HG02870 (cell line): ENCODE measurements around the gene MRAP2.
A peak's percentile ranks its signal among the peaks of the same experiment; 100 is the strongest.
"Not testable (repeated sequence)": the region's sequence is repeated elsewhere in the genome, so short reads cannot be mapped to it uniquely, and the experiment has no call there.

Experiments used
- ATAC-seq: cut with Tn5 transposase; IDR thresholded peaks from one replicate; pipeline ENCODE4 v1.9.1; 2021; ENCODE audit warnings: mild to moderate bottlenecking, moderate library complexity; ENCODE audit not compliant: unreplicated experiment

Gene MRAP2

DNA sequence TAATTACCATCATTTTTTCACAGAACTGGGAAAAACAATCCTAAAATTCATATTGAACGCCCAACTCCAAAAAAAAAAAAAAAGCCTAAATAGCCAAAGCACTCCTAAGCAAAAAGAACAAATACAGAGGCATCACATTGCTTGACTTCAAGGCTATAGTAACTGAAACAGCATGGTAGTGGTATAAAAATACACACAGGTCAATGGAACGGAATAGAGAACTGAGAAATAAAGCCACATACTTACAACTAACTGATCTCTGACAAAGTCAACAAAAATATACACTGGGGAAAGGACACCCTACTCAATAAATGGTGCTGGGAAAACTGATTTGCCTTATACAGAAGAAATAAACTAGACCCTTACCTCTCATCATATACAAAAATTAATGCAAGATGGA is 89.6 kb downstream of the MRAP2 start:
- ATAC-seq = peak; percentile 54

DNA sequence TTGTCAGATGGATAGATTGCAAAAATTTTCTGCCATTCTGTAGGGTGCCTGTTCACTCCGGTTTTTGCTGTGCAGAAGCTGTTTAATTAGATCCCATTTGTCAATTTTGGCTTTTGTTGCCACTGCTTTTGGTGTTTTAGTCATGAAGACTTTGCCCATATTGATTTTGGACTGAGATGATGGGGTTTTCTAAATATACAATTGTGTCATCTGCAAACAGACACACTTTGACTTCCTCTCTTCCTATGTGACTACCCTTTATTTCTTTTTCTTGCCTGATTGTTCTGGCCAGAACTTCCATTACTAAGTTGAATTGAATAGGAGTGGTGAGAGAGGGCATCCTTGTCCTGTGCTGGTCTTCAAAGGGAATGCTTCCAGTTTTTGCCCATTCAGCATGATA is 96.0 kb downstream of the MRAP2 start:
- ATAC-seq = not testable (repeated sequence)

DNA sequence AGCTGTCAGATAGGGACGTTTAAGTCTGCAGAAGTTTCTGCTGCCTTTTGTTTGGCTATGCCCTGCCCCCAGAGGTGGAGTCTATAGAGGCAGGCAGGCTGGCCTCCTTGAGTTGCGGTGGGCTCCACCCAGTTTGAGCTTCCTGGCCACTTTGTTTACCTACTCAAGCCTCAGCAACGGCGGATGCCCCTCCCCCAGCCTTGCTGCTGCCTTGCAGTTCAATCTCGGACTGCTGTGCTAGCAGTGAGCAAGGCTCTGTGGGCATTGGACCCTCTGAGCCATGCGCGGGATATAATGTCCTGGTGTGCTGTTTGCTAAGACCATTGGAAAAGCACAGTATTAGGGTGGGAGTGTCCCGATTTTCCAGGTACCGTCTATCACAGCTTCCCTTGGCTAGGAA is 99.8 kb downstream of the MRAP2 start:
- ATAC-seq = not testable (repeated sequence)

DNA sequence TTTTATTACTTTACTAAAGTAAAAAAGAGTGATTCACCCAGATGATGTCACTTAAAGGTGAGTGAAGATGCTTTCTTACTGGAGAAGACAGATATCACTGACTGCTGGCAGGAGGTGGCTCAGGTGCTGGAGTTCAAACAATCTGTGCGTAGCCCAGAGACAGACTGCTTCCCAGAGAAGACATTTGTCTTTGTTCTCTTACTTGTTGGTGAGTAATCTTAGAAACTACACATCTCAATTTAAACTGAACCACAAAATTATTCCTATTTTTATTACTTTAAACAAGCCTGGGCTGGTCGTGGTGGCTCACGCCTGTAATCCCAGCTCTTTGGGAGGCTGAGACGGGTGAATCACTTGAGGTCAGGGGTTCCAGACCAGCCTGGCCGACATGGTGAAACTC is 101.7 kb downstream of the MRAP2 start:
- ATAC-seq = no peak

DNA sequence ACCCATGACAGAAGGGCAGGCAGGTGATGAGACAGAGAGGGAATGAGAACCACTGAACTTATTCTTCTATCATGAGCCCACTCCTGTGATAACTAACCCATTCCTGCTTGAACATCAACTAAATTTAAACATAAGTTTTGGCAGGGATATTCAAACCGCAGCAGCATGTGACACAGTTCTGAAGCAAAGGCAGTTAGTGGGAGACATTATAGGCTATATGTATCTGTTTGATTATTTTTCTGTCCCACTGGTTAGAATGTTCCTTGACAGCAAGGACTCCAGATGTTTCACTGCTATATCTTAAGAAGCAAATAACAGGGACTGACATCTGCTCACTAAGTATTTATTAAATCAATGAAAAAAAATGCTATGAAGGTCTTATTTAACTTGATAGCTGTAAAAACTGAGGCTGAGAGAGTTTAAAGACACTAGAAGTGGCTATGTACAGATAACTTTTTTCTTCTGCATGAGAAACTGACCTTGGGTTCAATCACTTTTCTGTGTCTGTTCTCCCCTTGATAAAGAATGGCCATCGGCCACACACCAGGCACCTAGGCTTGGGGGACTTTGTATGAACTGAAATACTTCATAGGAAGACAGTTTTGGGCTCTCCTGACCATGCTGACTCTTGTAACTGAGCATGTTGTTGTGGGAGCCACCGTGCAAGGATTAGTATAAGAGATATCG is 102.9 kb downstream of the MRAP2 start:
- ATAC-seq = no peak

DNA sequence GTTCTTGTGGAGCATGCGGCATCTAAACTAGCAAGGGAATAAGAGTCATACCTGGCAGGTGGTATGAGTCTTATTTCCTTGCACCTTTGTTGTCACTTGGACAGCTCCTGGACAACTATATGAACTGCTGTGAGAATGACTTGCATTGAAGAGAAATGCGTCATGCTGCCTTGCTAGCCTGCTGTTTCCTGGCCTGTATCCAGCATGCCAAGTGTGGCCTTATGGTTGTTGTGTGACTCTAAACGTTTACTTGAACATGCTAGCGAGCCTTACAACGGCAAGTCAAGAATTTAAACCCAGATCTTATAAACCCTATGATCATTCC is 103.4 kb downstream of the MRAP2 start:
- ATAC-seq = no peak

DNA sequence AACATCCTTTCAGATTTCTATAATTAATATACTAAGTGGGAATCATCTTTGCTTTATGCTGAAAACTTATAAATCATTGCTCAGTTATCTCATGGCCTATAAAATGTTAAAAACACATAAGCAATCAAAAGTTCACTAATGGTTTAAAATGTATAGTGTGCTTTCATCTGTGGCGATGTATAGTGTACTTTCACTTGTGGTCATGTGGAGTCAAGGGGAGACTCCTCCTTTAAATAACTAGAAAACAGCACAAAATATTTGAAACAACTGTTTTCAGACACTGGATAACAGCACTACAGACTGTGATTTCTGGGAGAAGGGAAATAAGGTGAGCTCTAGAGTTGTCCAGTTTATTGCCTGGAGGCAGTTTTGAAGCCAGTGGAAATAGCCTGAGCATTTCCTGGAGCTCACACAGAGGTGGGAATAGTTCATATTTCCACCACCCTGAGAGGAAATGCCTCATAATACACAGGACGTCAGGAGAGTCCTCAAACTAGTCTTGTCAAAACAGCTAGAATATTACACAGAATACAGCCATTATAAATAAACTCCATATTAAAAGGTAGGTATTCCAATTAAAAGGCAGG is 104.5 kb downstream of the MRAP2 start:
- no peak for ATAC-seq

DNA sequence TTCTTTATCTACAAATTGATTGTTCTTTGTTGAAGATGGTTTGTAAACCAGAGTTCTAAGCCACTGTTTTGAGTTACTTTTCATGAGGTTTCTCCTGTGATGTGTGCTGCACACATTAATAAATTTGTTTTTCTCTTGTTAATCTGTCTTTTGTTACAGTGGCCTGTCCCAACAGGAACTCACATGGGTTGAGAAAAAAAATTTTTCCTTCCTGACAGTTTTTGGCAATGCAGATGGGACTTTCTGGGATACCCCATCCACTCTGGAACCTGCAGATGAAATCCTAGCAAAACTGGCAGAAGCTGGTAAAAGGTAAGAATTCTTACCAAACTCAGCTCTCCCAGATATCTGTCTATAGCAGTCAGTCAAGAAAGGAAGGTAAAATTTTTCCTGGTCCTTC is 105.7 kb downstream of the MRAP2 start:
- ATAC-seq = no peak
